ENCODE results near the gene C8G.

Gene C8G

GRCh38 chr9:136994180-136994887 lies 49.3 kb downstream of the C8G start:
- no peak for DNase-seq (ENCODE audit: insufficient read length)
- no peak for FAIRE-seq
- no peak for TF ChIP-seq TAF1 (IDR thresholded peaks at IDR 0.05; ENCODE audit: borderline replicate concordance, low read depth, low read length)
- TF ChIP-seq POLR2A (IDR thresholded peaks at IDR 0.05; ENCODE audit: low read depth, low read length) = no peak
- no peak for TF ChIP-seq POLR2AphosphoS5 (IDR thresholded peaks at IDR 0.05; ENCODE audit: low read depth, low read length)

GRCh38 chr9:136994888-136995230 lies 49.8 kb downstream of the C8G start:
- FAIRE-seq (no peak), DNase-seq (ENCODE audit: insufficient read length) (no peak)
- no peak for TF ChIP-seq POLR2A (IDR thresholded peaks at IDR 0.05; ENCODE audit: low read depth, low read length)
- TF ChIP-seq TAF1 (IDR thresholded peaks at IDR 0.05; ENCODE audit: borderline replicate concordance, low read depth, low read length) = no peak
- no peak for TF ChIP-seq POLR2AphosphoS5 (IDR thresholded peaks at IDR 0.05; ENCODE audit: low read depth, low read length)

GRCh38 chr9:136995362-136995761 lies 50.3 kb downstream of the C8G start:
- FAIRE-seq = no peak
- no peak for TF ChIP-seq POLR2AphosphoS5 (IDR thresholded peaks at IDR 0.05; ENCODE audit: low read depth, low read length)
- no peak for TF ChIP-seq TAF1 (IDR thresholded peaks at IDR 0.05; ENCODE audit: borderline replicate concordance, low read depth, low read length)
- no peak for TF ChIP-seq POLR2A (IDR thresholded peaks at IDR 0.05; ENCODE audit: low read depth, low read length)
- DNase-seq (ENCODE audit: insufficient read length) = no peak

- TF ChIP-seq POLR2AphosphoS5 (IDR thresholded peaks at IDR 0.05; ENCODE audit: low read depth, low read length) (no peak), POLR2A (IDR thresholded peaks at IDR 0.05; ENCODE audit: low read depth, low read length) (no peak), TAF1 (IDR thresholded peaks at IDR 0.05; ENCODE audit: borderline replicate concordance, low read depth, low read length) (no peak)
- DNase-seq (ENCODE audit: insufficient read length) = no peak
- no peak for FAIRE-seq
Observed at GRCh38 chr9:136995772-136996311, 50.8 kb downstream of the C8G start.
